AG09309 (cell line): Measurements from ENCODE around the gene AHNAK.
"Not testable (repeated sequence)": the region's sequence is repeated elsewhere in the genome, so short reads cannot be mapped to it uniquely, and the experiment has no call there.

Source experiments
- DNase-seq: peaks from one replicate; pipeline ENCODE4 v3.0.0-alpha.2; 2010; ENCODE audit warnings: low read depth
- H3K4me3 ChIP-seq: 2 replicates; pipeline ENCODE4 v1.5.1; 2011; ENCODE audit warnings: mild to moderate bottlenecking, low read depth, low read length, moderate library complexity; ENCODE audit not compliant: control insufficient read depth
- TF ChIP-seq, protein P1 (sequence below): IDR thresholded peaks from 2 replicates; pipeline ENCODE4 v1.5.1; 2011; ENCODE audit warnings: mild to moderate bottlenecking, low read depth, low read length, inconsistent platforms; ENCODE audit not compliant: insufficient read depth, control insufficient read depth; ENCODE audit errors: missing control alignments

AHNAK gene

GRCh38 chr11:62560566-62561103 is 14.0 kb upstream of the AHNAK start:
- no peak overlapping the region for H3K4me3 ChIP-seq
- DNase-seq: peak; percentile 93
- TF ChIP-seq, protein P1, sequence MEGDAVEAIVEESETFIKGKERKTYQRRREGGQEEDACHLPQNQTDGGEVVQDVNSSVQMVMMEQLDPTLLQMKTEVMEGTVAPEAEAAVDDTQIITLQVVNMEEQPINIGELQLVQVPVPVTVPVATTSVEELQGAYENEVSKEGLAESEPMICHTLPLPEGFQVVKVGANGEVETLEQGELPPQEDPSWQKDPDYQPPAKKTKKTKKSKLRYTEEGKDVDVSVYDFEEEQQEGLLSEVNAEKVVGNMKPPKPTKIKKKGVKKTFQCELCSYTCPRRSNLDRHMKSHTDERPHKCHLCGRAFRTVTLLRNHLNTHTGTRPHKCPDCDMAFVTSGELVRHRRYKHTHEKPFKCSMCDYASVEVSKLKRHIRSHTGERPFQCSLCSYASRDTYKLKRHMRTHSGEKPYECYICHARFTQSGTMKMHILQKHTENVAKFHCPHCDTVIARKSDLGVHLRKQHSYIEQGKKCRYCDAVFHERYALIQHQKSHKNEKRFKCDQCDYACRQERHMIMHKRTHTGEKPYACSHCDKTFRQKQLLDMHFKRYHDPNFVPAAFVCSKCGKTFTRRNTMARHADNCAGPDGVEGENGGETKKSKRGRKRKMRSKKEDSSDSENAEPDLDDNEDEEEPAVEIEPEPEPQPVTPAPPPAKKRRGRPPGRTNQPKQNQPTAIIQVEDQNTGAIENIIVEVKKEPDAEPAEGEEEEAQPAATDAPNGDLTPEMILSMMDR: peak; percentile 92

- not testable (repeated sequence) for H3K4me3 ChIP-seq, DNase-seq
These were observed 13.0 kb upstream of the AHNAK start for GRCh38 chr11:62559626-62560025.

DNA sequence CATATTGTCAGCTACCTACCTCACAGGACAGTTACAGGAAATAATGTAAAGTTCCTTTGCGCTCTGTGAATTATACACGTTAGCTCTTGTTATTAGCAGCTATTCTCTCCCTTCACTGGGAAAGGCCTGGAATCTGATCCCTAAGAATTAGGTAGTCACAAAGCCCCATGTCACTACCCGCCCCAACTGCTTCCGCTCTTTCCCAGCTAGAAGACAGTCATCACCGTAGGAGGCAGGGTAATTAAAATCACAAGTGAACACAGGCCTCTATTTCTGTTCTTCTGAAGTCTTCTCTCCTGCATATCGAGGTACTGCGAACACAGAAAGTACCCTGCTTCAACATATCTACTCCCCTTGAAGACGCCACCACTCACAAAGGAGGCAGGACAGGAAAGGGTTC is 12.6 kb upstream of the AHNAK start:
- no peak overlapping the region for H3K4me3 ChIP-seq
- TF ChIP-seq, protein P1: no peak
- DNase-seq: no peak

DNA sequence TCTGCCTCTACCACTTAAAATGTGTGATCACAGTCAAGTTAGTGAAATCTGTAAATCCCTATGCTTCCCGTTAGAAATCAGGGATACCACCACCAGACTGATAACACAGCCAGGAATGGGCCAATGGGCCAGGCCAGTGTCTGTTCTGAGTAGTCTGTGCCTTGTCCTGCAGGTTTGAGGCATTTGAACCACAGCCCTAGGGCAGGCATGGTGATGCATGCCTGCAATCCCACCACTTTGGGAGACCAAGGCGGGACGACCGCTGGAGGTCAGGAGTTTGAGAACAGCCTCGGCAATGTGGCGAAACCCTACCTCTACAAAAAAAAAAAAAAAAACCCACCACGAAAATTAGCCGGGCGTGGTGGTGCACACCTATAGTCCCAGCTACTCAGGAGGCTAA is 12.1 kb upstream of the AHNAK start:
- no peak for DNase-seq
- TF ChIP-seq, protein P1: no peak
- H3K4me3 ChIP-seq: no peak overlapping the region

- DNase-seq: no peak
- TF ChIP-seq, protein P1: no peak
- H3K4me3 ChIP-seq: no peak overlapping the region
These were observed 10.4 kb upstream of the AHNAK start for GRCh38 chr11:62556875-62557631.

- TF ChIP-seq, protein P1: no peak
- no peak overlapping the region for H3K4me3 ChIP-seq
- peak; percentile 84 for DNase-seq
These were observed 9.7 kb upstream of the AHNAK start for GRCh38 chr11:62556108-62556874.

DNA sequence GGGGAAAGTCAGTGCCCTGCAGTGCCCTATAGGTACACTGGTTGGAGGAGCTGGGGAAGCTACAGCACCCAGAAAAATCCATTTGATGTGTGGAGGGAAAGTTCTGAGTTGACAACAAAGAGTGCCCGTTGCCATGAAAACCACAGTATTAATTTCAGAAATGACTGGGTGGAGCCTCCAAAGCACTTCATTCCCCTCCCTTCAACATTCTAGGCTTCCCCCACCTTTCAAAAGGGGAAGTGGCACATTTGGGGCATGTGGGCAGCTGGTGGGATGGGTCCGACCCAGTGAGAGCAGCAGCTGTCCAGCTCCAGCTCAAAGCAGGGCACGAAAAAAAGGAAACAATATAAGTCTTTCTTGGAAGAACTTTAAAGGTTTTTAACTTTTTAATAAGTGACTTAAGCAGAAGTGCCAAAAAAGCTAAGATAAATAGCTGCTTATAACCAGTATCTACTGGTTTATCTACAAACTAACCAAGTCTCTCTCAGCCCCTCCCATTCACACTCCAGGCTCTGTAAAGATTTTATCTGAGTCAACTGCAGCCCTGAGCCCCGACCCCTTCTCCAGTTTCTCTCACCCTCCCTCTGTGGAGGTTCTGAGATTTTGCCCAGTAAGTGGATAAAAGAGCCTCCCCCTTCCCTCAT is 9.0 kb upstream of the AHNAK start:
- no peak for DNase-seq
- H3K4me3 ChIP-seq: no peak overlapping the region

More for the DNA sequence above, 9.0 kb upstream of the AHNAK start:
- TF ChIP-seq, protein P1: no peak
